ENCODE results near the gene CDIPT. TPM values are rescaled to one million over a fixed set of nuclear protein-coding genes. Genes with fewer than 3 reads are reported as not detected.
A peak's percentile ranks its signal among the peaks of the same experiment; 100 is the strongest.

The CDIPT gene
- total RNA-seq, 4 donors from 2014 or later: 80.0 to 121 (median 94.8) TPM

DNA sequence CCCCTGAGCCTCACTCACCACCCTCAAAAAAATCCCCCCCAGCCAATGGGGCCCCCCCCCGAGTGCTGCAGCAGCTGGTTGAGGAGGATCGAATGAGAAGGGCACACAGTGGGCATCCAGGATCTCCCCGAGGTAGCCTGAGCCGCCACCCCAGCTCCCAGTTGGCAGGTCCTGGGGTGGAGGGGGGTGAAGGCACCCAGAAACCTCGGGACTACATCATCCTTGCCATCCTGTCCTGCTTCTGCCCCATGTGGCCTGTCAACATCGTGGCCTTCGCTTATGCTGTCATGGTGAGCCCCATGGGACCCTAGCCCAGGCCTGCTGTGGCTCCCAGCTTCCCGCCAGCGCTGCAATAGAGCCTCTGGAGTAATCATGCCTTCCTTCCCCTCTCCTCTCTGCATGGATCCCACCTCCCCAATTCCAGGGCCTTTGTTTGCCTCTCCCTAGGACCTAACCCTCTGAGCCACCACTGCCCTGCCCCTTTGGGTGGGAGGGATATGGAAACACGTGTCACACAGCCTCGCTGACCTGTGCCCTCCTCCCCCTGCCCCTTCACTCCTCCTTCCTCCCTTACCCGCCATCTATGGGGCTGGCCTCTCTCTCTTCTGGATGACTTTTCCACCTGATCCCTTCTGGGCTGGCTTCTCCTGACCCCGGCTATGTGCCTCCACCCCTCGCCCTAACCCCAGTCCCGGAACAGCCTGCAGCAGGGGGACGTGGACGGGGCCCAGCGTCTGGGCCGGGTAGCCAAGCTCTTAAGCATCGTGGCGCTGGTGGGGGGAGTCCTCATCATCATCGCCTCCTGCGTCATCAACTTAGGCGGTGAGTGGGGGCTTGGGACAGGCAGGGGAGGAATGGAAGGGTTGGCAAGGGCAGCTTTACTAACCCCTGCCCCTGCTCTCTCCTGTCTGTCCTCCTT, 49.1 kb downstream of the CDIPT start:
- peak overlapping the region in 1 of 4 donors; percentile 71 for H3K4me3 ChIP-seq
- no peak for DNase-seq (ENCODE audit: low spot score in 2 of 2)
- no peaks in the 10 kb centered on the region for H3K9me3 ChIP-seq
- no peaks in the 10 kb centered on the region for H3K27me3 ChIP-seq
- TF ChIP-seq EP300 (IDR thresholded peaks at IDR 0.05): no peak
- no peak for TF ChIP-seq POLR2A (IDR thresholded peaks at IDR 0.05)
- TF ChIP-seq, protein P1, sequence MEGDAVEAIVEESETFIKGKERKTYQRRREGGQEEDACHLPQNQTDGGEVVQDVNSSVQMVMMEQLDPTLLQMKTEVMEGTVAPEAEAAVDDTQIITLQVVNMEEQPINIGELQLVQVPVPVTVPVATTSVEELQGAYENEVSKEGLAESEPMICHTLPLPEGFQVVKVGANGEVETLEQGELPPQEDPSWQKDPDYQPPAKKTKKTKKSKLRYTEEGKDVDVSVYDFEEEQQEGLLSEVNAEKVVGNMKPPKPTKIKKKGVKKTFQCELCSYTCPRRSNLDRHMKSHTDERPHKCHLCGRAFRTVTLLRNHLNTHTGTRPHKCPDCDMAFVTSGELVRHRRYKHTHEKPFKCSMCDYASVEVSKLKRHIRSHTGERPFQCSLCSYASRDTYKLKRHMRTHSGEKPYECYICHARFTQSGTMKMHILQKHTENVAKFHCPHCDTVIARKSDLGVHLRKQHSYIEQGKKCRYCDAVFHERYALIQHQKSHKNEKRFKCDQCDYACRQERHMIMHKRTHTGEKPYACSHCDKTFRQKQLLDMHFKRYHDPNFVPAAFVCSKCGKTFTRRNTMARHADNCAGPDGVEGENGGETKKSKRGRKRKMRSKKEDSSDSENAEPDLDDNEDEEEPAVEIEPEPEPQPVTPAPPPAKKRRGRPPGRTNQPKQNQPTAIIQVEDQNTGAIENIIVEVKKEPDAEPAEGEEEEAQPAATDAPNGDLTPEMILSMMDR (IDR thresholded peaks at IDR 0.05): no peak
- WGBS, 2 donors: 62 to 67% methylated on average over 23 to 24 of the region's 24 CpGs
- peak overlapping the region in 3 of 4 donors; percentile 24 to 99 (median 94) for H3K27ac ChIP-seq
- H3K4me1 ChIP-seq: peaks cover 0 to 81% (median 66%) of the 10 kb centered on the region in 4 donors
- peaks cover 0 to 26% (median 5%) of the 10 kb centered on the region in 3 donors for H3K36me3 ChIP-seq

DNA sequence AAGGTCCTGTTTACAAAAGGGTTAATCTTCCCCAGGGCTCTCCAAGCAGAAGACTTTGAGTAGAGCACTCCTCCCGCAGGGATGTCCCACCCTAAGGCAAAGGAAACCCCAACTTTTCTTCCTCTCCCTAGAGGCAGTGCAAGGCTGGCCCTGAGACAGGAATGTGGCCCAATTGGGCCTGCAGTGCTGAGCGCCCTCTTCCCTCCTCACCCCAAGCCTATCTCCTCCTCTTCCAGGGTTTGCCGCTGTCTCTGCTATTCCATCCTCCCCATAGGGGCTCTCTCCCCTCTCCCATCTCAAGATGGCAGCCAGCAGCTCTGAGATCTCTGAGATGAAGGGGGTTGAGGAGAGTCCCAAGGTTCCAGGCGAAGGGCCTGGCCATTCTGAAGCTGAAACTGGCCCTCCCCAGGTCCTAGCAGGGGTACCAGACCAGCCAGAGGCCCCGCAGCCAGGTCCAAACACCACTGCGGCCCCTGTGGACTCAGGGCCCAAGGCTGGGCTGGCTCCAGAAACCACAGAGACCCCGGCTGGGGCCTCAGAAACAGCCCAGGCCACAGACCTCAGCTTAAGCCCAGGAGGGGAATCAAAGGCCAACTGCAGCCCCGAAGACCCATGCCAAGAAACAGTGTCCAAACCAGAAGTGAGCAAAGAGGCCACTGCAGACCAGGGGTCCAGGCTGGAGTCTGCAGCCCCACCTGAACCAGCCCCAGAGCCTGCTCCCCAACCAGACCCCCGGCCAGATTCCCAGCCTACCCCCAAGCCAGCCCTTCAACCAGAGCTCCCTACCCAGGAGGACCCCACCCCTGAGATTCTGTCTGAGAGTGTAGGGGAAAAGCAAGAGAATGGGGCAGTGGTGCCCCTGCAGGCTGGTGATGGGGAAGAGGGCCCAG, 50.0 kb downstream of the CDIPT start:
- no peaks in the 10 kb centered on the region for H3K27me3 ChIP-seq
- peaks cover 0 to 25% (median 8%) of the 10 kb centered on the region in 3 donors for H3K36me3 ChIP-seq
- TF ChIP-seq EP300 (IDR thresholded peaks at IDR 0.05) (no peak), POLR2A (IDR thresholded peaks at IDR 0.05) (no peak)
- TF ChIP-seq, protein P1 (IDR thresholded peaks at IDR 0.05): no peak
- DNase-seq (ENCODE audit: low spot score in 2 of 2): no peak
- WGBS, 2 donors: 56 to 60% methylated on average over 8 of the region's 9 CpGs
- H3K4me1 ChIP-seq: peaks cover 0 to 85% (median 73%) of the 10 kb centered on the region in 4 donors
- peak overlapping the region; percentile 81 to 99 (median 94) for H3K27ac ChIP-seq
- H3K4me3 ChIP-seq: peak overlapping the region; percentile 35 to 70 (median 56)
- H3K9me3 ChIP-seq: no peaks in the 10 kb centered on the region

- Histone ChIP-seq H3K4me1 (peaks cover 0 to 84% (median 73%) of the 10 kb centered on the region in 4 donors), H3K4me3 (peak within 1 kb of the TSS; percentile 35 to 70 (median 56)), H3K36me3 (peaks cover 0 to 20% (median 8%) of the 10 kb centered on the region in 3 donors), H3K9me3 (no peaks in the 10 kb centered on the region), H3K27me3 (no peaks in the 10 kb centered on the region), H3K27ac (peak within 1 kb of the TSS; percentile 81 to 99 (median 94))
- TF ChIP-seq POLR2A (IDR thresholded peaks at IDR 0.05) (no peak), EP300 (IDR thresholded peaks at IDR 0.05) (peak in 1 of 2 donors; percentile 7)
- 4 to 7% methylated on average over 31 to 52 of the region's 69 CpGs for WGBS, 2 donors
- peak; percentile 35 to 49 for DNase-seq (ENCODE audit: low spot score in 2 of 2)
These were observed 50.9 kb downstream of the CDIPT start, which contains the start of gene PRRT2 for GRCh38 chr16:29811896-29812665. PRRT2 (plus strand) TSS chr16:29812193; CDS start chr16:29813055, 862 bp downstream.

DNA sequence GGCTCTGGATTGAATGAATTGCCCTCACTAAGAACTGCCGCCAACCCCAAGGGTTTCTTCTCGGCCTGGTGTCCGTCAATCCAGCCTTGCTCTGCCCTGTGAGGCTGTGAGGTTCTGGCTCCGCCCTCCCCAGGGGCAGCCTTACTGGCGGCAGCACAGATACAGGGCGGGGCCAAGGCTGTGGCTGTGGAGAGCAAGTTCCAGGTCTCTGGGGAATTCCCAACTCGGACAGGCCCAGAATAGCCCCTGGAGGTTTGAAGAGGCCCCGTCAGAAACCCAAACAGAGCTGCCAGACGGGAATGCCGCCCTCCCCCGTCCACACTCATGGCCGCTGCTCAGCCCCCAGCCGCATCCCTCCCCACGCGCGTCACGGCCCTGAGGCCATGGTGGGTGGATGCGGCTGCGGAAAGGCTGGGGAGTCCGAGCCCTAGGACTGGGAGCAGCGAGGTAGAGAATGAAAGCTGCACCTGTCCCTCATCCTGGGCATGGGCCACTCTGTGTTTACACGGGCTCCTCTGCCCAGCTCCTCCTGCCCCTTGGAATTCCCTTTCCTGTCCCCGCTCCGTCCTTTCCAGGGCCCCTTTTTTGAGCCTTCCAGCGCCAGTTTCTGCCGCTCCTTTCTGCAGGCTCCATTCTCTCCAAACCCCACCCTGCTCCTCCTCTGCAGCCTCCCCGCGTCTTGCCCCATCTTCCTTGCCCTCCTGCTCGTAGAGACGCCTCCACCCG, 51.7 kb downstream of the CDIPT start:
- Histone ChIP-seq H3K4me1 (peaks cover 0 to 80% (median 70%) of the 10 kb centered on the region in 4 donors), H3K27ac (peak overlapping the region; percentile 81 to 99 (median 94)), H3K9me3 (no peaks in the 10 kb centered on the region), H3K4me3 (peak overlapping the region; percentile 35 to 70 (median 56)), H3K27me3 (no peaks in the 10 kb centered on the region), H3K36me3 (peaks cover 0 to 20% (median 8%) of the 10 kb centered on the region in 3 donors)
- 0% methylated on average over 26 to 31 of the region's 31 CpGs for WGBS, 2 donors
- peak in 1 of 2 donors; percentile 75 for TF ChIP-seq POLR2A (IDR thresholded peaks at IDR 0.05)
- TF ChIP-seq EP300 (IDR thresholded peaks at IDR 0.05): peak; percentile 59 to 85
- TF ChIP-seq, protein P1 (IDR thresholded peaks at IDR 0.05): peak in 2 of 5 experiments; percentile 10 to 32
- DNase-seq (ENCODE audit: low spot score in 2 of 2): peak; percentile 90 to 94

All from tibial nerve (tissue), 4 donors.